NT2/D1 (cell line): ENCODE results near the gene TMEM50A.
"Not testable (repeated sequence)": the region's sequence is repeated elsewhere in the genome, so short reads cannot be mapped to it uniquely, and the experiment has no call there.

Source experiments
- YY1 ChIP-seq: IDR thresholded peaks from 2 replicates; pipeline ENCODE4 v1.6.1; 2011; ENCODE audit not compliant: insufficient read length, insufficient read depth
- ZNF274 ChIP-seq: IDR thresholded peaks from 2 replicates; pipeline ENCODE4 v1.6.1; 2011; ENCODE audit warnings: mild to moderate bottlenecking, low read depth, low read length

DNA sequence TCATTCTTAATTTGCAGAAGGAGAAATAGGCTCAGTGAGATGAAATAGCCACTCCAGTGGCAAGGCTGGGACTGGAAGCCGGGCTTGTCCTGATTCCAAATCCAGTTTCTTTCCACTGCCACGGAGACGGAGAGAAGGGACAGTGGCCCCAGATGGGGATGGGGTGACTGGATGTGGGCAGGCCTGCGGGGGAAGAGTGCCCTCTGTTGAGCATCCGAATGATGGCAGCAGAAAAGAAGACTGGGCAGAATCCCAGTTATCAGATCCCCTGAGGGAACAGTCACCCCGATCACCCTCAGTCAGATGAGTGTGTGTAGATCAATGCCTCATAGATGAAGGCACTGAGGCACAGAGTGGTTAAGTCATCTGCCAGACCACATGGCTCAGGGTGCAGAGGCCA is 48.1 kb upstream of the TMEM50A start:
- not testable (repeated sequence) for TF ChIP-seq ZNF274, YY1
